Measurements from ENCODE around the gene PPOX.

GRCh38 chr1:161130266-161130665, 36.0 kb upstream of the PPOX start:
- no peak for TF ChIP-seq CTCF (IDR thresholded peaks at IDR 0.05)
- TF ChIP-seq EP300 (IDR thresholded peaks at IDR 0.05), result no peak
- TF ChIP-seq POLR2A (IDR thresholded peaks at IDR 0.05; ENCODE audit: low read depth), result no peak
